ENCODE results near the gene SH3GL1.
"Not testable (repeated sequence)": the region's sequence is repeated elsewhere in the genome, so short reads cannot be mapped to it uniquely, and the experiment has no call there.

SH3GL1 gene

DNA sequence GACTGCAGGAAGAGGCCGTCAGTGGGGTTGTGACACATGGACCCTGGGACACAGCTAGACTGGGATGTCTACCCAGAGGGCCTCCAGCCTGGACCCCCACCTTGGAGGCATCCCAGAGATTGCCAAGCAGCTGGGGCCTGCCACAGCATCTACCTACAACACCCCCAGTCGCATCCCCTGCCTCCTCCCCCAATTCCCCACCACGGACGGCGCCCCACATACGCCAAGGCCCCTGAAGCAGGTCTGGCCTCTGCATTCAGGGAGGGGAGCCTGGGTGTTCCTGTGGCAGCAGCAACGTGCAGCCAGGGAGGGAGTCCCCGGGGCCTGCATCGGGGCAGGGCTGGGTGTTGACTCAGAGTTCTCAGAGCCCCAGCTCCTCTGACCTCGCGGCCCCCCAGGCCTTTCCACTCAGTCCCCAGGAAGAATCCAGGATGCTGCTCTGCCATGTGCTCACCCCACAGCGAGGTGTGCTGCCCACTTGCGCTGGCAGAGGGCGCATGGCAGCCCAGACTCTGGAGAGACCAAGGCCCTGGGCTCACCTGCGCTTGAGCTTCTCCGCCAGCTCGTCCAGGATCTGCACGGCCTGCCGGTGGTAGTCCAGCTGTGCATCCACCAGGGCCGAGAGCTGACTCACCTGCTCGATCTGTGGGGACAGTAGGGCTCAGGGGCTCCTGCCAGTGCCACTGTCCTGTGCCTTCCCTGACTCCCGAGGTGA, 37.4 kb downstream of the SH3GL1 start:
- DNase-seq: peak in 1 of 2 donors; percentile 17

GRCh38 chr19:4362101-4362828, 38.1 kb downstream of the SH3GL1 start:
- no peak for DNase-seq

GRCh38 chr19:4361152-4362046, 38.9 kb downstream of the SH3GL1 start:
- no peak for DNase-seq

GRCh38 chr19:4360641-4361151, 39.7 kb downstream of the SH3GL1 start:
- no peak for DNase-seq

DNA sequence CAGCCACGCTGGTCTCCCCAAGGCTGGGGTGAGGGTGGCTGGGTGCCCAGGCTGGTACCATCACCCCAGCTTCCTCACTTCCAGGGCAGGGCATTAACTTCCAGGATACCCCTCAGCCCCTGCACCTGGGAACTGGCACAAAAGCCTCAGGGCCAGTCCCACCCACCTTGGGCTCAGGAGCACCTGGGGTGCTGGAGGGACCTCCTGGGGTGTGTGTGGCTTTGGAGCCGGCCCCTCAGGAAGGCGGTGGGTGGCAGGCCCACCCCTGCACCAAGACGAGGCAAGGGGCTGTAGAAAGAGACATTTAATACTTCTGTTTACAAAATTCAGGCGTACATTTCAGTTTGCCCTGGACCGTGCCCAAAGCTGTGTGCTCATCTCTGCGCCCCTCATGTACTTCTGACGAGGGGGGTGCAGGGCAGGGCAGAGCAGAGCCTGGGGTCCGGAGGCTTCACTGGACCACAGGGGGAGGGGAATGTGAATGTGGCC, 40.2 kb downstream of the SH3GL1 start:
- no peak for DNase-seq

DNA sequence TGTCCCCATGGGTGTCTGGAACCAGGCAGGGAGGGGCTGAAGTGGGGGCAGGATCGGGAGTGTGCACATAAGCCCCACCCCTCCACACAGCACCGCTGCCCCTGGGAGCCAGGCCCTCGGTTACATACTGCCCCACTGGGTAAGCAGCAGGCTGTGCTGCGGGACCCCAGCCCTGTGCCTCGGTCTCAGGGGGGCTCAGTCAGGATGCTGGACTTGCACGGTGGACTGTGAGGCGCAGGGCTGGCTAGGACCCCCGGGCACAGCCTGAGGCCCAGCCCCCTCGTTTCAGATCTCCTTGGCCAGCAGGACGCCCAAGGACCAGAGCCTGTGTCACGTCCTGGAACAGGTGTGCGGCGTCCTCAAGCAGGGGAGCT, 40.7 kb downstream of the SH3GL1 start:
- no peak for DNase-seq

DNA sequence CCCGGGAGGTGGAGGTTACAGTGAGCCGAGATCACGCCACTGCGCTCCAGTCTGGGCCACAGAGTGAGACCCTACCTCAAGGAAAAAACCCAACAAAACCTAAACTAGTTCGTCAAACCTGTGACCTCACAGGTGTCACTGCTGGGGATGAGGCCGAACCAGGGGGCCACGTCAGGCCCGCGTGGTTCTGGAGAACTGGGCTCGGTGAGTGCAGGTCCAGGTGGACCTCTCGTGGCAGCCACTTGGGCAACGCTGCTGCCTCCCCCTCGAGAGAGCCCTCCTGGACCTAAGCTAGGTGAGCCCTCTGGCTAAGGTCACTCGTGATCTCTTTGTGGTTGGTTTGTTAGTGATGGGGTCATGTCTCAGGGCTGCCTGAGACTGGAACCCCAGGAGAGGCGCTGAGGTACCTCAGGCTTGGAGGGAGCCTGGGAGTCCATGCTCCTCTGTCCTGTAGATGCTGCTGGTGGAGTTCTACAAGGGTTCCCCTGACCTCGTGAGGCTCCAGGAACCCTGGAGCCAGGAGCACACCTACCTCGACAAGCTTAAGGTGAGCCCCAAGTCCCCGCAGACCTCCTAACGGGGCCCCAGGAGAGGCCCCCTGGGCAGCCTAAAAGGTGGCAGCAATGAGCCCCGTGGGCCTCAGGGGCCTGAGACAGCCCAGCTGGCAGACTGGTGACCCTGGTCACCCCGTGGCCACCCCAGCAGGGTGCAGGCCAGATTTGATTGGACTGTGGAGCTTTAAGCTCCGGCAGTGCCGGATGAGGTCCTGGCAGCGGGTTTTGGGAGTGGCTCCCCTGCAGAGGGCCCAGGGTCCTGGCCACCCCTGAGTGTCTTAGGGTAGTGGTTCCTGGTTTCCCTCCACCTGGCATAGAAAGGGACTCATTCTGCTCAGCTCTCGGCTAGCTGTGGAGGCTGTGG, 41.4 kb downstream of the SH3GL1 start:
- DNase-seq: no peak

GRCh38 chr19:4357921-4358326, 42.4 kb downstream of the SH3GL1 start:
- no peak for DNase-seq

GRCh38 chr19:4357095-4357797, 43.1 kb downstream of the SH3GL1 start:
- no peak for DNase-seq

- no peak for DNase-seq
Measured at GRCh38 chr19:4354897-4355296, 45.5 kb downstream of the SH3GL1 start.

GRCh38 chr19:4354282-4354681, 46.1 kb downstream of the SH3GL1 start:
- no peak for DNase-seq

DNA sequence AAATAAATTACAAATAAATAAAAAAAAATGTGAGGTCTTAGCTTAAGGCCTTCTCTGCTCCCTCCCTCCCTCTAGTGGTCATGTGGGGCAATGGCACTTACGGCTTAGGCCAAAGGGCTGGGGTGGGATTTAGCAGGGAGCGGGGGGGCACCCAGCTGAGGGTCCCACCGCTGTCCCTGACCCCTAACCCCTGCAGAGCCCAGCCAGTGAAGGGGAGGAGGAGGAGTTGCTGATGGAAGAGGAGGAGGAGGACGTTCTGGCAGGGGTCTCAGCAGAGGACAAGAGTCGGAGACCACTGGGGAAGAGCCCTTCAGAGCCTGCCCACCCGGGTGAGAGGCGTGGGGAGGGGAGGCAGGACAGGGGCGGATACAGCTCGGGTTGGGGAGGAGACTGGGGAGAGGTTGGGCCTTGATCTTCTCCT, 47.6 kb downstream of the SH3GL1 start:
- DNase-seq: peak; percentile 64 to 70

DNA sequence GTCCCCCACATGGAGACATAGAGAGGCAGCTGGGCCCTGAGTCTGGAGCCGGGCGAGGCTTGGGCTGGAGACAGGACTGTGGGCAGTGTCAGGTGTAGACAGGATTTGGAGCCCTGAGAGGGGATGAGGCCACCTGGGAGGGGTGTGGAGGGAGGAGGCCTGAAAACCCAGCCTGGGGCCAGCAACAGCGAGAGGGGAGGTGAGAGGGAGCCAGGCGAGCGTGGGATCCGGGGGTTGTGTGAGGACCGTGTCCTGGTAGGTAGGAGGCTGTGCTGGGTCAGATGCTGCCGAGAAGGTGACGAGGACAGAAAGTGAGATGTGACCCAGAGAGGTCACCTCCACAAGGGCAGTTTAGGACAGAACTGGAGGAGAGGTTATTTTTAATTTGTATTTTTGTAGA, 49.6 kb downstream of the SH3GL1 start:
- DNase-seq: no peak

GRCh38 chr19:4350111-4350510, 50.2 kb downstream of the SH3GL1 start:
- no peak for DNase-seq

DNA sequence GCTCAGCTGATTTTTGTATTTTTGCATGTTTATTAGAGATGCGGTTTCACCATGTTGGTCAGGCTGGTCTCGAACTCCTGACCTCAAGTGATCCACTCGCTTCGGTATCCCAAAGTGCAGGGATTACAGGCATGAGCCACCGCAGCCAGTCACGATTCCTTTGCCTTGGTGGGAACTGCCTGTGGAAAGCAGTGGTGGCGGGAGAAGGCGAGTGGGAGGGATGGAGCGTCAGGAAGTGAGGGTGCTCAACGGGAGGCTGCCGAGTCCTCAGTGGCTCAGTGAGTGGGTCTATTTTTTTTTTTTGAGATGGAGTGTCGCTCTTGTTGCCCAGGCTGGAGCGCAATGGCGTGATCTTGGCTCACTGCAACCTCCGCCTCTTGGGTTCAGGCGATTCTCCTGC, 51.1 kb downstream of the SH3GL1 start:
- not testable (repeated sequence) for DNase-seq

GRCh38 chr19:4347521-4347920, 52.8 kb downstream of the SH3GL1 start:
- no peak for DNase-seq

GRCh38 chr19:4346020-4346383, 54.3 kb downstream of the SH3GL1 start:
- no peak for DNase-seq

GRCh38 chr19:4345342-4346019, 54.9 kb downstream of the SH3GL1 start:
- no peak for DNase-seq

- DNase-seq: peak; percentile 87 to 90
Measured at GRCh38 chr19:4343370-4344307, 56.7 kb downstream of the SH3GL1 start, which contains the start of gene MPND. Gene MPND (plus strand): TSS chr19:4343562. CDS start chr19:4343594, 32 bp downstream.

Measured in CD4-positive, alpha-beta T cell treated with Interleukin-1 beta for 1 hour (primary cell).